ENCODE results near the gene ARHGAP18. TPM values are rescaled to one million over a fixed set of nuclear protein-coding genes. Genes with fewer than 3 reads are reported as not detected.

The ARHGAP18 gene
- total RNA-seq, 1 experiment from 2014 or later: 2.4 TPM

DNA sequence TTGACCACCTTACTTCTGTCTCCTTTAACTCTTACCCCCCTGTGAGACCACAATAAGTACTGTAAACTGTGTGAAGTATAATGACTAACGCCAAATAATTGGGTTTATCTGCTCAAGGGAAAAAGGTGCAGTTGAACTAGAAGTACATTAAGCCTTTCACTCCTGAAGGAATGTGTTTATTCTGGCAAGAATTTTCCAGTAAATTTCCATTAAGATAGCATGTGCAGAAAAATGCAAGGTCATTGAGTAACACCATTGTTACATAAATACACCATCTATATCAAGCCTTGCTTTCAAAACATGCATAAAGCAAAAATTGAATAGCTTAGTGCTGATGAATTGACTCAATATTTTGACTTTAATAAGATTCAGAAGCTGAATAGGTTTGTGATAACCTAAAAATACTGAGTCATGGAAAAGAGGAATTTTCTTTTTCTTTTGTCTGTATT, 65.4 kb downstream of the ARHGAP18 start:
- no peak for DNase-seq
- no peak overlapping the region for H2BK12ac ChIP-seq (ENCODE audit: insufficient read length, low read depth, low read length)
- H3K4me1 ChIP-seq (ENCODE audit: insufficient read depth, low read length): peaks cover 6% of the 10 kb centered on the region; the same call in 1 of the 2 replicates
- no peaks in the 10 kb centered on the region for H3K27me3 ChIP-seq (ENCODE audit: insufficient read depth, low read length)
- Mint-ChIP-seq H3K9me3 (no peaks in the 10 kb centered on the region), H3K36me3 (ENCODE audit: insufficient read depth in 1 of 3, low read depth in 3 of 3) (no peaks in the 10 kb centered on the region; a peak in 1 of 7 replicates), H3K27me3 (ENCODE audit: low read depth) (no peaks in the 10 kb centered on the region), H3K4me3 (no peak overlapping the region), H3K4me1 (peaks cover 16 to 27% of the 10 kb centered on the region in 2 experiments), H3K27ac (peak overlapping the region in 1 of 3 experiments; percentile 29; a peak in 2 of 7 replicates)
- no peak overlapping the region for H3K4me2 ChIP-seq (ENCODE audit: insufficient read depth, insufficient read length, low read length)
- H3K23ac ChIP-seq (ENCODE audit: insufficient read length, low read depth, low read length): no peak overlapping the region
- no peak overlapping the region for H4K8ac ChIP-seq (replicated peaks; ENCODE audit: insufficient read length, low read depth, low read length)
- H2BK15ac ChIP-seq (ENCODE audit: low read depth, low read length): no peak overlapping the region
- TF ChIP-seq CTCF (conservative IDR thresholded peaks at IDR 0.05): no peak
- H2AFZ ChIP-seq (ENCODE audit: low read length): no peak overlapping the region
- H3K14ac ChIP-seq (ENCODE audit: insufficient read depth, low read length): no peak overlapping the region
- H2BK20ac ChIP-seq (ENCODE audit: low read depth, low read length, poor library complexity, severe bottlenecking): no peak overlapping the region
- no peak overlapping the region for H2BK5ac ChIP-seq (ENCODE audit: insufficient read length, low read length)
- H2BK120ac ChIP-seq (ENCODE audit: low read depth, low read length, poor library complexity, severe bottlenecking): no peak overlapping the region
- H3K18ac ChIP-seq (ENCODE audit: insufficient read length, low read depth, low read length): no peak overlapping the region
- H3T11ph ChIP-seq (ENCODE audit: low read length): no peak overlapping the region
- H3K79me1 ChIP-seq (ENCODE audit: insufficient read depth, low read depth, low read length, poor library complexity, severe bottlenecking): no peaks in the 10 kb centered on the region
- no peaks in the 10 kb centered on the region for H3K79me2 ChIP-seq (ENCODE audit: insufficient read depth, low read length)
- no peak overlapping the region for H3K9ac ChIP-seq (ENCODE audit: extremely low read depth, insufficient read length, low read length)
- H3K23me2 ChIP-seq (ENCODE audit: insufficient read length, low read depth, low read length, poor library complexity, severe bottlenecking): no peaks in the 10 kb centered on the region
- no peak overlapping the region for H3K4ac ChIP-seq (ENCODE audit: low read depth, low read length)
- H4K20me1 ChIP-seq (ENCODE audit: control insufficient read depth, insufficient read depth, insufficient read length): no peaks in the 10 kb centered on the region
- H3K9me3 ChIP-seq (ENCODE audit: control insufficient read depth, low read depth, low read length): no peaks in the 10 kb centered on the region
- H2AK5ac ChIP-seq (ENCODE audit: insufficient read length, low read length): no peak overlapping the region
- peak overlapping the region; percentile 28 for H3K27ac ChIP-seq (ENCODE audit: insufficient read length, low read depth, low read length)
- no peak overlapping the region for H4K91ac ChIP-seq (ENCODE audit: insufficient read length, low read depth, low read length)
- H3K56ac ChIP-seq (ENCODE audit: insufficient read length, low read depth, low read length): no peak overlapping the region
- whole genome bisulfite sequencing (ENCODE audit: extremely low coverage, insufficient read length, low lambda C conversion rate): no CpG with 5 or more reads among the region's 1 CpG
- H4K5ac ChIP-seq (ENCODE audit: insufficient read length, low read depth, low read length): no peak overlapping the region
